ENCODE results near the gene E2F4. TPM values are rescaled to one million over a fixed set of nuclear protein-coding genes. Genes with fewer than 3 reads are reported as not detected.
A peak's percentile ranks its signal among the peaks of the same experiment; 100 is the strongest.

E2F4 gene
- total and polyA plus RNA-seq, 3 experiments from 2014 or later = 86.0 to 139 (median 137) TPM

DNA sequence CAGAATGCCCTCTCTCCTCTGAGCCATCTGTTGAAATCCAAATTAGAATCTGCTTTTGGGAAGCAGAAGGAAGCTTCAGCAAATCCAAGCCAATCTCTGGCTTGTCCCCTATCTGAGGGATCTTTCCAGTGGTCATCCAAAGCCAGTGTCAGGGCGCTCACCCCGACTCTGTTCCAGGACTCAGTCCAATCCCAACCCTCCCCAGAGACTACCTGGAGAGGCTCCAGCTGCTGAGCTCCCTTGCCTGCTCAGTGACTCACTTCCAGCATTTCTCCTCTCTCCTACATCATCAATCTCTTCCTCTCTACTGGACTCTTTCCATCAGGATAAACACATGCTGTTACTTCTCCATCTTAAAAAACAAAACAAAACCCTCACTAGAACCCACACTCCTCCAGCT is 10.6 kb upstream of the E2F4 start:
- no peaks in the 10 kb centered on the region for H3K9me3 Mint-ChIP-seq
- ChIA-PET POLR2A (interaction anchor here (0.6 kb wide), 1 partner anchor 37 kb away, joined by 4 read pairs; no protein-coding TSS in a partner anchor), CTCF (interaction anchor here (11.3 kb wide), 1 partner anchor 23 kb away, joined by 205 read pairs; the partner anchor contains the start of genes B3GNT9, FBXL8, HSF4 and TRADD)
- no peak overlapping the region for H3K4me3 Mint-ChIP-seq
- Histone ChIP-seq H3K27ac (ENCODE audit: low read depth, low read length) (no peak overlapping the region), H3K4me1 (ENCODE audit: insufficient read depth, low read length) (peaks cover 34% of the 10 kb centered on the region), H3K27me3 (ENCODE audit: insufficient read depth, low read length, poor library complexity, severe bottlenecking) (no peaks in the 10 kb centered on the region), H3K36me3 (ENCODE audit: insufficient read depth, low read length) (no peaks in the 10 kb centered on the region), H3K4me3 (ENCODE audit: low read length) (no peak overlapping the region), H3K9me3 (ENCODE audit: low read length) (no peaks in the 10 kb centered on the region)
- H3K27ac Mint-ChIP-seq = no peak overlapping the region
- H3K36me3 Mint-ChIP-seq = no peaks in the 10 kb centered on the region
- H3K4me1 Mint-ChIP-seq = peaks cover 21 to 41% (median 22%) of the 10 kb centered on the region in 3 donors
- H3K27me3 Mint-ChIP-seq = peaks cover 0 to 4% of the 10 kb centered on the region in 2 donors
- no peak for DNase-seq

DNA sequence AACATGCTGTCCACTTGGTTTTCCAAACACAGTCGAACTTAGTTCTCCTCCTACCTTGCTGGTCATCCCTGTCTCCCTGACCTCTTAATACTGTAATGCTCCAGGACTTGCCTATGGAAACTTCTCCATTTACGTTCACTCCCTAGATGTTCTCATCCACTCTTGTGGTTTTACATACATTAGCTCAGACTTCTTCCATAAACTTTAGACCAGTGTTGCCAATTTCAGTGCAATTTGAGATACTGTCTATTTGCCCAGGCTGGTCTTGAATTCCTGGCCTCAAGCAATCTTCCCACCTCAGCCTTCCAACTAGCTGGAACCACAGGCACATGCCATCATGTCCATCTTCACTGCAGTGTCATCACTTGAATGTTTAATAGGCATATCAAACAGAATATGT is 9.7 kb upstream of the E2F4 start:
- Mint-ChIP-seq H3K27me3 (peaks cover 0 to 4% of the 10 kb centered on the region in 2 donors), H3K36me3 (no peaks in the 10 kb centered on the region), H3K4me1 (peaks cover 17 to 36% (median 18%) of the 10 kb centered on the region in 3 donors), H3K9me3 (no peaks in the 10 kb centered on the region), H3K4me3 (no peak overlapping the region), H3K27ac (no peak overlapping the region)
- ChIA-PET POLR2A (interaction anchor here (0.6 kb wide), 1 partner anchor 562 kb away, joined by 3 read pairs; no protein-coding TSS in a partner anchor), CTCF (interaction anchor here (0.8 to 11.3 kb wide), 4 partner anchors 9 to 223 kb away, joined by 3 to 205 read pairs (median 6); partner anchors contain the start of genes B3GNT9, FBXL8, HSF4 and NOL3)
- H3K36me3 ChIP-seq (ENCODE audit: insufficient read depth, low read length) = no peaks in the 10 kb centered on the region
- H3K27me3 ChIP-seq (ENCODE audit: insufficient read depth, low read length, poor library complexity, severe bottlenecking) = no peaks in the 10 kb centered on the region
- H3K4me3 ChIP-seq (ENCODE audit: low read length) = no peak overlapping the region
- no peak overlapping the region for H3K27ac ChIP-seq (ENCODE audit: low read depth, low read length)
- H3K4me1 ChIP-seq (ENCODE audit: insufficient read depth, low read length) = peaks cover 34% of the 10 kb centered on the region
- H3K9me3 ChIP-seq (ENCODE audit: low read length) = no peaks in the 10 kb centered on the region
- DNase-seq = no peak

GRCh38 chr16:67183284-67183626 is 8.7 kb upstream of the E2F4 start:
- peaks cover 9 to 27% (median 12%) of the 10 kb centered on the region in 3 donors for H3K4me1 Mint-ChIP-seq
- H3K36me3 Mint-ChIP-seq = no peaks in the 10 kb centered on the region
- H3K27me3 Mint-ChIP-seq = peaks cover 0 to 4% of the 10 kb centered on the region in 2 donors
- POLR2A ChIA-PET = interaction anchor here (0.9 kb wide), 1 partner anchor 9 kb away, joined by 6 read pairs; no protein-coding TSS in a partner anchor
- no peaks in the 10 kb centered on the region for H3K9me3 Mint-ChIP-seq
- H3K36me3 ChIP-seq (ENCODE audit: insufficient read depth, low read length) = no peaks in the 10 kb centered on the region
- peak overlapping the region; percentile 70 for H3K4me3 ChIP-seq (ENCODE audit: low read length)
- peaks cover 29% of the 10 kb centered on the region for H3K4me1 ChIP-seq (ENCODE audit: insufficient read depth, low read length)
- CTCF ChIA-PET = interaction anchor here (1.8 to 11.3 kb wide), 3 partner anchors 7 to 25 kb away, joined by 7 to 205 read pairs (median 18); partner anchors contain the start of genes B3GNT9, FBXL8, HSF4 and NOL3
- peak overlapping the region; percentile 91 for H3K27ac ChIP-seq (ENCODE audit: low read depth, low read length)
- no peaks in the 10 kb centered on the region for H3K27me3 ChIP-seq (ENCODE audit: insufficient read depth, low read length, poor library complexity, severe bottlenecking)
- H3K4me3 Mint-ChIP-seq = no peak overlapping the region
- no peaks in the 10 kb centered on the region for H3K9me3 ChIP-seq (ENCODE audit: low read length)
- no peak for DNase-seq
- H3K27ac Mint-ChIP-seq = no peak overlapping the region

DNA sequence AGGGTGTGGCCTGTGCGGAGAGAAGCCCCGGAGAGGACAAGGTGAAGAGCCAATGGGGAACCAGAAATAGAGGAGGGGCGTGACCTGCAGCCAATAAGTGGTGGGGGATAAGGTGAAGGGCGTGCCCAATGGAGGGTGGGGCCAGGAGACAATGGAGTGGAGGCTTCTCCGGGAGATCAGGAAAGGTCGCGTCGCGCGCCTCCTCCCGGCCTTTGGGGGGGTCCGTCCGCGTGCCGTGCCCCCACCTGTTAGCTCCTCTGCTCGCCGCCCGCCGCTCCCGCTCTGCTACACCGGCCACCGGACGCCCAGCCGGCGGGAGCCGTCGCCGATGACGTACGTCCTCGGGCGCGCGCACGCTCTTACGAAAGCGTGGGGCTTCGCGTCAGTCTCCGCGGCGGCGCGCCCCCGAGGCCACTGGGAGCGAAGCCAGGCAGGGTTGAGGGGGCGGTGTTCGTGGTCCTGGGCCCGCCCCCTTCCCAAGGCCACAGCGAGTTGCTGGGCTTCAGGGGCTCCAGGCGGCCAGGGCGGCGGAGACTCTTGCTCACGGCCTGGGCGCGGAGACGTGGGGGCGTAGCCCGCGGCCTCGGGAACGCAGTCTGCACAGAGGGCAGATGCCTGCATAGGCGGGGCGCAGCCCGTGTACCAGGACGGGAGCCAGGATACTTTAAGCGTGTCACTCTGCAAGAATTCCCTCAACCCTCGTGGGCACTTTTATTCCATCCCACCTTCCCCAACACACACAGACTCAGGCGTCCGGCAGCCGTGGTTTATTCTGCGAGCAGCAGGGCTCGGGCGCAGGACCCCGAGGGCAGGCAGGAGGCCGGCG is 8.1 kb upstream of the E2F4 start, which contains the start of gene MATCAP1:
MATCAP1 (minus strand) TSS at position 337 of the 826 bp plus-strand sequence. CDS start 3,353 bp downstream, outside the sequence.
- ChIA-PET POLR2A (interaction anchor here (0.9 kb wide), 1 partner anchor 9 kb away, joined by 6 read pairs; no protein-coding TSS in a partner anchor), CTCF (interaction anchor here (1.1 to 11.3 kb wide), 14 partner anchors 7 to 206 kb away, joined by 4 to 205 read pairs (median 10); partner anchors contain the start of genes B3GNT9, FBXL8, HSF4 and NOL3)
- H3K27ac Mint-ChIP-seq = no peak within 1 kb of the TSS
- Histone ChIP-seq H3K4me3 (ENCODE audit: low read length) (peak within 1 kb of the TSS; percentile 70), H3K27ac (ENCODE audit: low read depth, low read length) (peak within 1 kb of the TSS; percentile 91), H3K36me3 (ENCODE audit: insufficient read depth, low read length) (no peaks in the 10 kb centered on the region), H3K9me3 (ENCODE audit: low read length) (no peaks in the 10 kb centered on the region), H3K4me1 (ENCODE audit: insufficient read depth, low read length) (peaks cover 25% of the 10 kb centered on the region), H3K27me3 (ENCODE audit: insufficient read depth, low read length, poor library complexity, severe bottlenecking) (no peaks in the 10 kb centered on the region)
- H3K4me1 Mint-ChIP-seq = peaks cover 9 to 21% (median 9%) of the 10 kb centered on the region in 3 donors
- peak; percentile 88 to 97 (median 96) for DNase-seq
- peak within 1 kb of the TSS in 5 of 7 donors; percentile 48 to 87 (median 71) for H3K4me3 Mint-ChIP-seq
- peaks cover 0 to 4% of the 10 kb centered on the region in 2 donors for H3K27me3 Mint-ChIP-seq
- H3K36me3 Mint-ChIP-seq = no peaks in the 10 kb centered on the region
- no peaks in the 10 kb centered on the region for H3K9me3 Mint-ChIP-seq

DNA sequence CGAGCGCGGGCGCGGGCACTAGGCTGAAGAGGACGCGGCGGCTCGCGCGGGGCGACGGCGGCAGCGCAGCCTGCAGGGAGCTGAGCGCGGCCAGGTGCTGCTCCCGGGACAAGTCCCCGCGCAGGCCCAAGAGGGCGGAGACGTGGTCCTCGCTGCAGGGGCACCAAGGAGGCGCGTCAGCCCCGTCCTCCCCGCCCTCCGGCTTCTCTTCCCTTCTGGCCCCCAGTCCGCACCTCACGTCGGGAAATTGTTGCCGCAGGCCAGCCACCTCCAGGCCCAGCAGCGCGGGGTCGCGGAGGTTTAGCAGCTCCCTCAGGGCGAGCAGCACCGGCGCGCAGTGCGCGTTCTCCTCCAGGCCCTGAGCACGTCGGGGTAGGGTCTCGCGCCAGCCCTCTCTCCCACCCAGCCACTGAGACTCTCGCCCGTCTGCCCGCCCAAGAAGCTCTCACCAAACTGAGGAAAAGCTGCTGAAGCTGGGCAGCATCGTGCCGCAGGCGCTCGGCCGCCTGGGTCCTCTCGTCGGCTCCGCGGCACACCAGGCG is 7.4 kb upstream of the E2F4 start:
- H3K4me1 Mint-ChIP-seq = peaks cover 8 to 19% (median 9%) of the 10 kb centered on the region in 3 donors

GRCh38 chr16:67184995-67185650 is 6.8 kb upstream of the E2F4 start:
- Mint-ChIP-seq H3K36me3 (no peaks in the 10 kb centered on the region), H3K9me3 (no peaks in the 10 kb centered on the region), H3K4me1 (peaks cover 8 to 19% (median 9%) of the 10 kb centered on the region in 3 donors), H3K27ac (peak overlapping the region; percentile 17 to 94 (median 91)), H3K4me3 (peak overlapping the region; percentile 81 to 93 (median 93)), H3K27me3 (peaks cover 0 to 4% of the 10 kb centered on the region in 2 donors)
- peak; percentile 72 to 87 (median 77) for DNase-seq
- H3K36me3 ChIP-seq (ENCODE audit: insufficient read depth, low read length) = no peaks in the 10 kb centered on the region
- H3K27me3 ChIP-seq (ENCODE audit: insufficient read depth, low read length, poor library complexity, severe bottlenecking) = no peaks in the 10 kb centered on the region
- ChIA-PET CTCF (interaction anchor here (0.6 to 11.3 kb wide), 27 partner anchors 9 to 297 kb away, joined by 3 to 205 read pairs (median 5); partner anchors contain the start of genes B3GNT9, CES3, FBXL8 and HSF4), POLR2A (interaction anchor here (0.6 to 1.4 kb wide), 8 partner anchors 12 to 1474 kb away, joined by 3 to 8 read pairs (median 3); partner anchors contain the start of genes FBXL8, FHOD1, SLC9A5 and TRADD)
- H3K27ac ChIP-seq (ENCODE audit: low read depth, low read length) = no peak overlapping the region
- no peak overlapping the region for H3K4me3 ChIP-seq (ENCODE audit: low read length)
- H3K4me1 ChIP-seq (ENCODE audit: insufficient read depth, low read length) = peaks cover 25% of the 10 kb centered on the region
- H3K9me3 ChIP-seq (ENCODE audit: low read length) = no peaks in the 10 kb centered on the region

More for the DNA sequence above, 7.4 kb upstream of the E2F4 start:
- H3K27ac ChIP-seq (ENCODE audit: low read depth, low read length) = no peak overlapping the region
- ChIA-PET CTCF (interaction anchor here (0.6 to 11.3 kb wide), 25 partner anchors 8 to 289 kb away, joined by 3 to 205 read pairs (median 5); partner anchors contain the start of genes B3GNT9, CES3, FBXL8 and HSF4), POLR2A (interaction anchor here (0.7 to 1.4 kb wide), 4 partner anchors 25 to 63 kb away, joined by 3 to 8 read pairs (median 4); partner anchors contain the start of genes FBXL8, FHOD1, SLC9A5 and TRADD)
- Mint-ChIP-seq H3K9me3 (no peaks in the 10 kb centered on the region), H3K36me3 (no peaks in the 10 kb centered on the region), H3K27ac (no peak overlapping the region), H3K27me3 (peaks cover 0 to 4% of the 10 kb centered on the region in 2 donors), H3K4me3 (peak overlapping the region in 5 of 7 donors; percentile 48 to 87 (median 71))
- peaks cover 25% of the 10 kb centered on the region for H3K4me1 ChIP-seq (ENCODE audit: insufficient read depth, low read length)
- peak overlapping the region; percentile 70 for H3K4me3 ChIP-seq (ENCODE audit: low read length)
- DNase-seq = no peak
- H3K27me3 ChIP-seq (ENCODE audit: insufficient read depth, low read length, poor library complexity, severe bottlenecking) = no peaks in the 10 kb centered on the region
- no peaks in the 10 kb centered on the region for H3K36me3 ChIP-seq (ENCODE audit: insufficient read depth, low read length)
- no peaks in the 10 kb centered on the region for H3K9me3 ChIP-seq (ENCODE audit: low read length)

DNA sequence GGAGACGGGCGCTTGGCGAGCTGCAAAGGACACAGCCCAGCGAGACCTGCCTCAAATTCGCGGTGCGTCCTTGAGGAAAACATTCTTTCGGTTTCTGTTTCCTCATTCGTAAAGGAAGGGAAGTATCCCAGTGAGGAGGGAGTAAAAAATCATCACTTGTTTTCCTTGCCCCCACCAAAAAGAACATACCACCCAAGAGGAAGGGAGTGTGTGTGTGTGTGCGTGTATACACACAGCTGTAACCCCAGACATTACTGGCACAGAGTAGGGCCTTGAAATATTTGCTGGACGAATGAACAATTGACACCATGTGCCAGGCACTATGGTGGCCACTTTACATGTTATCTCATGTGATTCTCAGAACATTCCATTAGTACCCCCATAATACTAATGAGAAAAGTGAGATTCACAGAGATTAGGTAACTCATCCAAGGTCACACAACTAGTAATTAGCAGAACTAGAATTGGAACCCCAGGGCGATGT is 6.3 kb upstream of the E2F4 start:
- ChIA-PET CTCF (interaction anchor here (0.7 to 11.3 kb wide), 25 partner anchors 9 to 296 kb away, joined by 3 to 205 read pairs (median 5); partner anchors contain the start of genes B3GNT9, CES3, FBXL8 and HSF4), POLR2A (interaction anchor here (0.6 to 1.4 kb wide), 8 partner anchors 12 to 1473 kb away, joined by 3 to 8 read pairs (median 3); partner anchors contain the start of genes FBXL8, FHOD1, SLC9A5 and TRADD)
- Mint-ChIP-seq H3K4me3 (peak overlapping the region; percentile 81 to 93 (median 93)), H3K27me3 (peaks cover 0 to 4% of the 10 kb centered on the region in 2 donors), H3K9me3 (no peaks in the 10 kb centered on the region), H3K27ac (peak overlapping the region in 5 of 8 donors; percentile 17 to 92 (median 90)), H3K4me1 (peaks cover 8 to 19% (median 9%) of the 10 kb centered on the region in 3 donors), H3K36me3 (no peaks in the 10 kb centered on the region)
- Histone ChIP-seq H3K27me3 (ENCODE audit: insufficient read depth, low read length, poor library complexity, severe bottlenecking) (no peaks in the 10 kb centered on the region), H3K9me3 (ENCODE audit: low read length) (no peaks in the 10 kb centered on the region), H3K4me3 (ENCODE audit: low read length) (no peak overlapping the region), H3K36me3 (ENCODE audit: insufficient read depth, low read length) (no peaks in the 10 kb centered on the region), H3K4me1 (ENCODE audit: insufficient read depth, low read length) (peaks cover 25% of the 10 kb centered on the region), H3K27ac (ENCODE audit: low read depth, low read length) (no peak overlapping the region)
- DNase-seq = no peak

All from CD8-positive, alpha-beta memory T cell (primary cell).